ENCODE data around the gene HTR4.

DNA sequence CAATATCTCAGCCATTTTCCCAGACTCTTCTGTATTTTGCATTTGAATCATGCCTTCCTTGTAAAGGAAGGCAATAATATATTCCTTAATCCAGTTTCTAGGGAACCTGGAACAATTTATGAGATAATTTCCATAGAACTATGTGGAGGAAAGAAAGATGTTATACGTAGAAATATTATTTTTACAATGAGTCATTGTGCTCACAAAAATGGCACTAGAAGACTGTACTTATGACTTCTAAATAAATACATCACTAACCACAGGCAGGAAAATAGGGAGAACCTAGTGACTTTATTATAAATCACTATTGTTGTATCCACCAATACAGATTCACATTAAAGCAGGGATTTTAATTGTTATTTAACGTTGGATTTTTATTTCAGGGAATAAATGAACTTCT, 182.9 kb downstream of the HTR4 start:
- TF ChIP-seq CTCF (IDR thresholded peaks at IDR 0.05) (no peak), POLR2A (IDR thresholded peaks at IDR 0.05) (no peak)

All from body of pancreas (tissue), 4 donors.